Measurements from ENCODE around the gene TBXAS1.

DNA sequence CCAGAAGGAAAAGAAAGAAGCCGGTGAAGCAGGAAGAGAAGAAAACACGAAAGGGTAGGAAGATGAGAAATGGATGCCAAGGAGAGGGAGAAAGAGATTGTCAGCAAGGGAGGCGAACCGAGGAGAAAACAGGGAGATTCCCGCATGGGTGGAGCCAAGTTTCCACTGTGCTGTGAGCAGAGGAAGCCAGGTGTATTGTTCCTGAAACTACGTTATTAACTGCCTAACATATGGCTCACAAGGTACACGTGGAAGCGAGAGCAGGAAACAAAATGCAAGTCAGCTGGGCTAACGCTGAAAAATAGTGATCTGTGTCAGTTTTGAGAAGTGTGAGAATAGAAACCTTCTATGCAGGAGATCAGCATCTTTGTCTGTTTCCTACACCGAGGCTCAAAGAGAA lies 30.8 kb upstream of the TBXAS1 start:
- TF ChIP-seq EZH2 (IDR thresholded peaks at IDR 0.05) (no peak), POLR2AphosphoS5 (IDR thresholded peaks at IDR 0.05; ENCODE audit: borderline replicate concordance, low read depth, low read length) (no peak), FOXP2 (optimal IDR thresholded peaks at IDR 0.05; ENCODE audit: control extremely low read depth, extremely low read length, insufficient read depth) (no peak)

Data from SK-N-MC (cell line).